ENCODE results near the gene MAPRE3. TPM values are rescaled to one million over a fixed set of nuclear protein-coding genes. Genes with fewer than 3 reads are reported as not detected.
A peak's percentile ranks its signal among the peaks of the same experiment; 100 is the strongest.

The MAPRE3 gene
- total and polyA plus RNA-seq, 9 of the 15 experiments (the other 6 are each of a cell fraction or from before 2014, with no cell fraction given): 0.70 to 43.2 (median 12.6) TPM

GRCh38 chr2:27050281-27050995 is 80.0 kb downstream of the MAPRE3 start (continued):
- TF ChIP-seq ZNF717 (CRISPR knock-in tag; IDR thresholded peaks at IDR 0.05) (no peak), ZBTB12 (CRISPR knock-in tag; IDR thresholded peaks at IDR 0.05) (no peak), FOXJ2 (tag; IDR thresholded peaks at IDR 0.05) (no peak), YY1 (IDR thresholded peaks at IDR 0.05; ENCODE audit: borderline replicate concordance in 1 of 3, control insufficient read depth in 1 of 3, extremely low read depth in 1 of 3, insufficient read depth in 3 of 3, insufficient read length in 1 of 3, insufficient replicate concordance in 2 of 3, low read depth in 1 of 3, low read length in 2 of 3) (peak in 2 of 3 experiments; percentile 15 to 25), ZNF586 (CRISPR knock-in tag; conservative IDR thresholded peaks at IDR 0.05) (no peak), CHD4 (IDR thresholded peaks at IDR 0.05; ENCODE audit: insufficient read depth, insufficient replicate concordance, low read depth, low read length, poor library complexity, severe bottlenecking) (no peak), ETV1 (tag; conservative IDR thresholded peaks at IDR 0.05; ENCODE audit: low read depth) (no peak; the same call in 1 of the 2 replicates), ZBTB26 (CRISPR knock-in tag; IDR thresholded peaks at IDR 0.05) (0 out of 2 replicates have a peak, but pooled peaks have one; percentile 7), C11orf30 (IDR thresholded peaks at IDR 0.05; ENCODE audit: low read depth) (no peak), IRF9 (tag; IDR thresholded peaks at IDR 0.05) (no peak), ZNF232 (CRISPR knock-in tag; IDR thresholded peaks at IDR 0.05) (no peak), GTF2A2 (tag; IDR thresholded peaks at IDR 0.05) (no peak), ZNF785 (CRISPR knock-in tag; IDR thresholded peaks at IDR 0.05) (no peak), ZFPM2 (CRISPR knock-in tag; IDR thresholded peaks at IDR 0.05) (peak; percentile 69; the same call in 1 of the 2 replicates), DLX4 (CRISPR knock-in tag; IDR thresholded peaks at IDR 0.05) (no peak), MCM5 (IDR thresholded peaks at IDR 0.05; ENCODE audit: low read depth) (no peak), PML (IDR thresholded peaks at IDR 0.05; ENCODE audit: low read length) (peak; percentile 26; the same call in 1 of the 2 replicates), ZNF77 (CRISPR knock-in tag; IDR thresholded peaks at IDR 0.05) (0 out of 2 replicates have a peak, but pooled peaks have one; percentile 37), ZZZ3 (IDR thresholded peaks at IDR 0.05) (no peak), TSC22D4 (tag; IDR thresholded peaks at IDR 0.05) (no peak), MCM7 (IDR thresholded peaks at IDR 0.05) (no peak), JUN (IDR thresholded peaks at IDR 0.05; ENCODE audit: borderline replicate concordance, low read depth, low read length) (no peak), JUN (CRISPR knock-in tag; IDR thresholded peaks at IDR 0.05; ENCODE audit: borderline replicate concordance) (peak; percentile 44; the same call in 1 of the 2 replicates), BRD9 (IDR thresholded peaks at IDR 0.05; ENCODE audit: low read depth, partially characterized antibody) (no peak), RBM14 (IDR thresholded peaks at IDR 0.05; ENCODE audit: borderline replicate concordance, insufficient read depth, low read depth, low read length) (no peak), GTF2E2 (tag; IDR thresholded peaks at IDR 0.05) (no peak)

All from K562 (cell line).